Activated CD4-positive, alpha-beta T cell treated with anti-CD3 and anti-CD28 coated beads, Interleukin-2, Interleukin-6, amounts not matched to agents 100 ng/mL and 50 ng/mL, durations not matched to agents 16 hours and 8 hours (primary cell): Measurements from ENCODE around the gene UBAP2L.

ENCODE experiments used
- DNase-seq: peaks from one replicate; pipeline ENCODE4 v3.0.0-alpha.2; 2020

The UBAP2L gene

GRCh38 chr1:154220071-154220969, at the start of gene UBAP2L:
Gene UBAP2L (plus strand): TSS chr1:154220955. CDS start chr1:154225124, 4,169 bp downstream.
- DNase-seq: peak; percentile 100

- DNase-seq: no peak
These were observed 49.6 kb upstream of the UBAP2L start for GRCh38 chr1:154171223-154171583.

DNA sequence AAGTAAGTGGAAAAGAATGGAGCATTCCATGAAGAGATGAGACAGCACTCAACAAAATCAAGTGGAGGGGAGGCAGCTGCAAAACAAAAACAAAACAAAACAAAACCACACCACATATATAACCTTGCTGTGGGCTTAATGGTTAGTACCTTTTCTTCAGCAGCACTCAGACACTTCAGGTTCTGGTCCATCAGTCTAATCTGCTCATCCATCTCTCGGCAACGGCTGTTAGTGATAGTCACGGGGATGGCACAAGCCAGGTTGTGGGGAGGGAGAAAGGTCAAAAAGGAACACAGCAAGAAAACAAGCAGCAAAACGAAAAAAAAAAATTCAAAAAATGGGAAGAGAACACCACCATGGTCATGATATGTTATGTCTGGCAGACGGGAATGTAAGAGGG, 48.9 kb upstream of the UBAP2L start:
- no peak for DNase-seq

- no peak for DNase-seq
These were observed 46.1 kb upstream of the UBAP2L start for GRCh38 chr1:154174654-154175053.

GRCh38 chr1:154176337-154176736, 44.4 kb upstream of the UBAP2L start:
- DNase-seq: no peak

DNA sequence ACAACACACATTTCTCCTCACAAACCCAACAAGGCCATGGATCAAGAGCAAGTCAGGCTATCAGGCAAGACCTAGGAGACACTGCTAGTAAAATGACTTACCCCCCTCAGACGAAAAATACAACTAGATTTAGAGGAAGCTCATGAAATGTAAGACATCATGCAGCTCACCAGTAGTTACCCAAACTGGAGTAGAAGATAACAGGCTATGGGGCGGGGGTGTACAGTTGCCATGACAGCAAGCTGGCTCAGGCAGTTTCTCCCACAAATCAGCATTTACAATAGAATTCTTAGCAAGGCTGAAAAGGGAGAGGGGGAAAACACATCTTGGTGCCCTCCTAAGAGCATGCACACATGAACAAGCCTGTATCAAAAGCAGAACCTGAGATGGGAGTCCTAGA, 42.7 kb upstream of the UBAP2L start:
- DNase-seq: no peak

DNA sequence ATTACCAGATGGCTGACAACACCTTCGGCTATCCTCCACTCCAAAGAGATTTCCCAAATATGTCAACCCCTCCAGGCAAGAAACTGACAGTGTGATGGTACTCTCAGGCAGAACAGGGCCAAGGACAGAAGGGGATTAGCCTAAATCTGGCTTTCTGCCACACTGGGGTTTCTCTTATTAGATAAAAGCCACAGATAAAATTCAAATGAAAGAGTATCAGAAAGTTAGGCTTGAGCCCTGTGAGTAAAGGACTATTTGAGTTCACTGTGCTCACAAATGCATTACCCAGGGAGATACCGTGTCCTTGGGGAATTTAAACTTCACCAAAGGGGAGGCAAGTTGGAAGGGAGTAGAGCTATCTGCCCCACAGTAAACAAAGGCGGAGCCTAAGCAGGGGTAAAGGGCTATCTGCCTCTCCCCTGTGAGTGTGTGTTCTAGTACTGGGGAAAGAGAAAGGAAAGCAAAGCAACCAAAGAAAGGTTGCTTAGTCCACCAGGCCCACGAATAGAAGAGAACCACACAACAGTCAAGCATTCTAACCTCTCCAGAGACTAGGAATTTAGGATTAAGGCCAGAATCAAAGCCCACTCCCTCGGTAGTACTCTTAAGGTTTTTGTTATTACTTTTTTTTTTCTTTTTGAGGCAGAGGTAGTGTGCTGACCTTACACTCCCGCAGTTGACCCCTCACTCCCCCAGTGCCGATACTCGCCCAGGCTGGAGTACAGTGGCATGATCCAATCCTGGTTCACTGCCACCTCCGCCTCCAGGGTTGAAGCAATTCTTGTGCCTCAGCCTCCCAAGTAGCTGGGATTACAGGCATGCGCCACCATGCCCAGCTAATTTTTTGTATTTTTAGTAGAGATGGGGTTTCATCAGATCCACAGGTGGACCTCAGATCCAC, 41.6 kb upstream of the UBAP2L start:
- DNase-seq: no peak

GRCh38 chr1:154179946-154180687, 40.6 kb upstream of the UBAP2L start:
- peak; percentile 13 for DNase-seq

GRCh38 chr1:154181944-154182343, 38.8 kb upstream of the UBAP2L start:
- DNase-seq: no peak

DNA sequence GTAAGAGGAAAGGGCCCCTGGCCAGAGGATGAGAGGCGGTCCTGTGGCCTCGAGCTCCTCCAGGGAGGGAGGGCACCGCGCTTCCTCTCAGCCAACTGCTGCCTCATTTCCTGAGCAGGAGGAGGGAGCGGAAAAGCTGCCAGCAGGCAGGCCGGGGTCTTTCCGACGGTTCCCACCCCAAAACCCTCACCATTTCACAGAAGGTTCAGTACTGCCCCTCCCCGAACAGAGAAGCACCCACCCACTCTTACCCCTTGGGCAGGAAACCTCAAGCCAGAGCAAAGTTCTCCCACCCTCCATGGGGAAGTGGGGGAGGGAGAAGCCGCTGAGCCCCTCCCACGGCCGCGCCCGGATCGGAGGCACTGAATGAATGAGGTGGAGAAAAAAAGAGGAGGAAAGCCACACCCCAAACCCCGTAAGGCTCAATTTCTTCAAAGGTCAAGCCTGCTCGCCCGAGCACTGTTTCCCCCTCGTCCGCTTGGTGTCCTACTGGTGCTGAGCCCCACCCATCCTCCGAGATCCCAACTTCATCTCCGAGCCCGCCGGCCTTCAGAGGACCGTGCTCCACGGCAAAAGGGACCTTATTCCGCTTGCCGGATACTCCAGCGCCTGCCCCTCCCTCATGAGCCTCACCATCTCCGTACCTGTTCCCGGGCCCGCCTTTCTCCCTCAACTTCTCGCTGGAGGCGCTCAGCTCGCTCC, 38.3 kb upstream of the UBAP2L start:
- peak; percentile 93 for DNase-seq

DNA sequence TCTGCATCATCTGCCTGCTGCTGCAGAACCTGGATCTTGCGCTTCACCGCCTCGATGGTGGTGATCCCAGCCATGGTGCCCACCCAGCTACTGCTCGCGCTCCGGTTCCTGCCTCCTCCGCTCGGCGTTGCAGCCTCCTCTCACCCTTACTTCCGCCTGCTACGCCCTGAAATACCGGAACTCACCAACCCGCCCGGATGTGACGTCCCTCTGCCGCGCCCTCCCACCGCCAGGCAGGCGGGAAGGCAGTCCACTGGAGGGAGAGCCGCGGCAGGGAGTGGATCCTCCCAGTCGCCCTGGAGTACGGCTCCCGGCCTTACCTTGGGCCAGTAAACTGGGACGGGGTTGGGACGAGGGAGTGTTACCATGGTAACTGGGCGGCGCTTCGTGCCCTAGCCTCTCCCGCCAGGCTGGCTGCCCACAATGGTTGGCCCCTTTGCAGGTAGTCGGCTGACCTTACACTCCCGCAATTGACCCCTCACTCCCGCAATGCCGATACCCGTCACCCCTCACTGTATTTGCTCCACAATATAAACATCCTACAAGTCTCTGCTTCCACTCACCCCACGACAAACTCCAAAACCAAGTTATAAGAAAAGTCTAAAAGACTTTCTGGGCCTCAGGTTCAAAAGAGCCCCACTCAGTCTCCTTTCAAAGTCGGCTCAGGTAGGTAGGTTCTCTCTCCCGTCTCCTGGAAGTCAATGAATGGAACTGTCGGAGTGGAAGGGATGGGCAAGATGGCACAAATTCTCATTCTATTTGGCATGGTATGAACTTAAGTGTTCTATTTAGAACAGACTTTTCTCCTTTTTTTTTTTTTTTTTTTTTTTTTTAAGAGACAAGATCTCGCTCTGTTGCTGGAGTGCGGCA, 37.5 kb upstream of the UBAP2L start:
- DNase-seq: peak; percentile 98

- DNase-seq: peak; percentile 78
These were observed 34.6 kb upstream of the UBAP2L start for GRCh38 chr1:154186177-154186576.

DNA sequence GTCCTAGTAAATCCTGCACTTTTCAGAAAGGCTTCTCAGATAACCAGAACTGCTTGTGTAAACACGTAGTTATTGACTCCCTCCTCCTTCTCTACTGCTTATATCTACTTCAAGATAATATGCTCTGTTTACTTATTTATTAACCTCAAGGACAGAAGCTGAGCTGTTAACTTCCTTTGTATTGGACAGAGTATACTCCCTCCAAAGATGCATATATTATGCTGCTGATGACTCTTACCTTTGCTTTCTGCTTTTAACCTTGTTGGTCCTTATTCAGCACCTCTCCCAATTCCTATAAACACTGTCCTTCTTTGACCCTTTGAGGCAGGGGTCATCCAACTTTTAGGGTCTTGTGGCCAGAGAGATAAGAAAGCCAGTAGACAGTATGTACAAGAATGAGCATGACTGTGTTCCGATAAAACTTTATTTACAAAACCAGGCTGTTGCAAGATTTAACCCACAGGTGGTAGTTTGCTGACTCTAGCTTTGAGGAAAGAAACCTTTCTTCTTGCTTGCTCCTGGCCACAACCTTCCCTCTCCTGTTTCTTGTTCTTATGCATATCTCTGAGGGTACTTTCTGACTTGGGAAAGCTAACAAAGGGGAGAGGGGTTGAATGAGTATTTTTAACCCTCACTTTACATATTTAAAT, 33.8 kb upstream of the UBAP2L start:
- no peak for DNase-seq

GRCh38 chr1:154190550-154190949, 30.2 kb upstream of the UBAP2L start:
- no peak for DNase-seq

DNA sequence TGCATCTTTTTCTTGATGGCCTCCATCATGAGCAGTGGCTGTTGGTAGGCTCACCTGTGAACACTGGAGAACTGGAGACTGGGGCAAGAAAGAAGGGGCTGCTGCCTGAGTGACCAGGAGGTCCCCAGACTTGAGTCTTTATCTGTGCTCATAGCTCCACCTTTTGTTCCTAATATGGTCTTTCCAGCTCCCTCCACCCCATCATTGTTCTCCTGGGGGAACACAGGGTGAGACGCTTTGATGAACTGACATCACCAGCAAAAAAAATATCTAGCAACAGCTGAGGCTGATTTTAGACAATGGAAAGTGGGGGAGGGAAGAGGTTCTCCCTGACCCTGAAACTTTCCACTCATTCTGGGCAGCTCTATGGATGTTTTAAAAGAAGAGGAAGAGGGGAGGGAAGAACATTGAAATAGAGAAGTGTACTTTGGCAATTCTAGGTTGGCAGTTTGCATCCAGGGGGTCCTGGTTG, 28.7 kb upstream of the UBAP2L start, which contains the start of gene TPM3:
TPM3 (minus strand) TSS at position 111 of the 472 bp plus-strand sequence; CDS start at position 29, 82 bp downstream.
- no peak for DNase-seq

DNA sequence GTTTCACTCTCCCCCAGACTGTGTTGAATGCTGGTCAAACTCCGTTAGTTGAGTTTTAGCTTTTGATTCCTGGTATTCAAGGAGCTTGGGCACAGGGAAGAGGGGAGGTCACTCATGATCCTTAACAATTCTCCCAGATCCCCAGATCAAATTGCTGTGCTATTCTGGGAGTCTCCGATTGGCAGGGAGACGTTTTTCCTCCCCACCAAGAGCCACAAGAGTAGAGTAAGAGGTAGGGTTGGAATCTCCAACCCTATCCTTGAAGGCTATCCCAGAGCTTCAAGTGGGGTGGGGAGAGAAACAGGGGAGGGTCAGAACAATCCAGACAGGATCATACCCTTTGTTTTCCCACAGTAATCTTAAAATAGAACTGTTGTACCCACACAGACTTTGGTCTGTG, 28.3 kb upstream of the UBAP2L start:
- DNase-seq: no peak

DNA sequence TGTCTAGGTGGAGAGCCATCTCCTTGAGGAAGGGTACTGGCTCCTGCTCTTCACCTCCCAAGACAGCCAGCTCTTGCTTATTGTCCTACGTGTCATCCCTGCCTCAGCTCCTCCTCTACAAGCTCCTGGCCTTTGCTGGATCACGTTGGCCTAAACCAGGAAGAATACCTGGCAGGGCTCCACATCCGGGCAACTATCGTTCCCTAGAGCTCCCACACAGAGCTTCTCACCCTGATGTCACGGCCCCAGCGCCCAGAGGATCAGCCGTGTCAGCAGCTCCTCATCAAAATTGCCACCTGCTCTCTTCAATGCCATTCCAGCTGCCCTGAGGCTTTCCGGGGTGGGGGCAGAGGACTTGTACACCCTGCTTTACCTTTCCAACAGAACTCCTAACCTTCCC, 26.9 kb upstream of the UBAP2L start:
- DNase-seq: no peak

GRCh38 chr1:154198756-154199562, 21.8 kb upstream of the UBAP2L start:
- DNase-seq: peak; percentile 57

DNA sequence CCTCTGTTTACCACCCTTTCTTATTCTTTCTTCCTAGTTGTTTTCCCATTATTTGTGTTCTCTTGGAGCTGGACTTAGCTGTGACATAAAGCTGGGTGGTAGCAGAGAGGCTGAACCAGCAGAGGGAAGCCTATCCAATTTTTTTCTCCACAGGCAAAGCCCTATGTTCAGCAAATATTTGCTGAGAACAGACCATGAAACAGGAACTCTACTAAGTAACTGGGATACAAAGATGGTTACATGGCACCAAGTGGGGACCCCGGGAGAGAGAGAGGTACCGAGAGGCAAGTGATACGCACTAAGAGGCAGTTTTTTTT, 21.2 kb upstream of the UBAP2L start:
- DNase-seq: no peak

DNA sequence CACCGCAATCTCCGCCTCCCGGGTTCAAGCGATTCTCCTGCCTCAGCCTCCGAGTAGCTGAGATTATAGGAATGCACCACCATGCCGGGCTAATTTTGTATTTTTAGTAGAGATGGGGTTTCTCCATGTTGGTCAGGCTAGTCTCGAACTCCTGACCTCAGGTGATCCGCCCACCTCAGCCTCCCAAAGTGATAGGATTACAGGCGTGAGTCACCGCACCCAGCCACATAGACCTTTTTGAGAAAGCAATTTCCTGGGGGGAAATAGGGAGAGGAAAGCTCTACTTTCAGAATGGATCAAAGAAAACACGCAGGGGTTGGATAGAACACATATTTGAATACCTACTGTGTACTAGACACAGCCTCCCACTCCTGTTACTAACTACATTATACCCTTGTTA, 15.0 kb upstream of the UBAP2L start:
- peak; percentile 31 for DNase-seq
